Measurements from ENCODE around the gene GPC6. TPM values are rescaled to one million over a fixed set of nuclear protein-coding genes. Genes with fewer than 3 reads are reported as not detected.

Gene GPC6
- total RNA-seq, 1 donor: 77.8 TPM

- no peaks in the 10 kb centered on the region for H3K79me2 ChIP-seq (ENCODE audit: insufficient read depth, low read length)
- no peak for DNase-seq (ENCODE audit: insufficient read length, low spot score, missing footprints)
- no peaks in the 10 kb centered on the region for H3K9me3 ChIP-seq (ENCODE audit: low read depth, low read length)
- no peak overlapping the region for H3K4me3 ChIP-seq (ENCODE audit: insufficient read depth, low read length)
- no peaks in the 10 kb centered on the region for H3K36me3 ChIP-seq (ENCODE audit: insufficient read depth, low read length)
- peaks cover 15% of the 10 kb centered on the region for H3K4me1 ChIP-seq (ENCODE audit: insufficient read depth, low read length)
- no peak overlapping the region for H2AFZ ChIP-seq (ENCODE audit: low read length)
- TF ChIP-seq CTCF (IDR thresholded peaks at IDR 0.05; ENCODE audit: extremely low read depth, low read depth, low read length): no peak
- H4K20me1 ChIP-seq (ENCODE audit: insufficient read depth, low read length): no peaks in the 10 kb centered on the region
- H3K4me2 ChIP-seq (ENCODE audit: insufficient read depth, low read length): no peak overlapping the region
- H3K27me3 ChIP-seq (ENCODE audit: insufficient read depth, low read length): no peaks in the 10 kb centered on the region
- H3K27ac ChIP-seq (ENCODE audit: low read depth, low read length): no peak overlapping the region
These were observed 832.3 kb downstream of the GPC6 start for GRCh38 chr13:94058821-94059360.

GRCh38 chr13:94061301-94061700 lies 834.7 kb downstream of the GPC6 start:
- H3K27me3 ChIP-seq (ENCODE audit: insufficient read depth, low read length): no peaks in the 10 kb centered on the region
- no peak overlapping the region for H2AFZ ChIP-seq (ENCODE audit: low read length)
- DNase-seq (ENCODE audit: insufficient read length, low spot score, missing footprints): no peak
- H4K20me1 ChIP-seq (ENCODE audit: insufficient read depth, low read length): no peaks in the 10 kb centered on the region
- no peaks in the 10 kb centered on the region for H3K36me3 ChIP-seq (ENCODE audit: insufficient read depth, low read length)
- no peaks in the 10 kb centered on the region for H3K79me2 ChIP-seq (ENCODE audit: insufficient read depth, low read length)
- no peaks in the 10 kb centered on the region for H3K9me3 ChIP-seq (ENCODE audit: low read depth, low read length)
- no peak for TF ChIP-seq CTCF (IDR thresholded peaks at IDR 0.05; ENCODE audit: extremely low read depth, low read depth, low read length)
- peaks cover 19% of the 10 kb centered on the region for H3K4me1 ChIP-seq (ENCODE audit: insufficient read depth, low read length)
- no peak overlapping the region for H3K4me3 ChIP-seq (ENCODE audit: insufficient read depth, low read length)
- peak overlapping the region; percentile 34 for H3K4me2 ChIP-seq (ENCODE audit: insufficient read depth, low read length)
- H3K27ac ChIP-seq (ENCODE audit: low read depth, low read length): peak overlapping the region; percentile 40

- no peak overlapping the region for H2AFZ ChIP-seq (ENCODE audit: low read length)
- H4K20me1 ChIP-seq (ENCODE audit: insufficient read depth, low read length): no peaks in the 10 kb centered on the region
- peak overlapping the region; percentile 14 for H3K4me2 ChIP-seq (ENCODE audit: insufficient read depth, low read length)
- no peaks in the 10 kb centered on the region for H3K36me3 ChIP-seq (ENCODE audit: insufficient read depth, low read length)
- no peaks in the 10 kb centered on the region for H3K9me3 ChIP-seq (ENCODE audit: low read depth, low read length)
- no peaks in the 10 kb centered on the region for H3K27me3 ChIP-seq (ENCODE audit: insufficient read depth, low read length)
- H3K4me1 ChIP-seq (ENCODE audit: insufficient read depth, low read length): peaks cover 19% of the 10 kb centered on the region
- no peak for TF ChIP-seq CTCF (IDR thresholded peaks at IDR 0.05; ENCODE audit: extremely low read depth, low read depth, low read length)
- DNase-seq (ENCODE audit: insufficient read length, low spot score, missing footprints): no peak
- no peak overlapping the region for H3K4me3 ChIP-seq (ENCODE audit: insufficient read depth, low read length)
- peak overlapping the region; percentile 9 for H3K27ac ChIP-seq (ENCODE audit: low read depth, low read length)
- H3K79me2 ChIP-seq (ENCODE audit: insufficient read depth, low read length): no peaks in the 10 kb centered on the region
These were observed 836.5 kb downstream of the GPC6 start for GRCh38 chr13:94063096-94063495.

- H3K4me2 ChIP-seq (ENCODE audit: insufficient read depth, low read length): no peak overlapping the region
These were observed 837.2 kb downstream of the GPC6 start for GRCh38 chr13:94063848-94064247.

More at GRCh38 chr13:94063848-94064247, 837.2 kb downstream of the GPC6 start:
- H3K27me3 ChIP-seq (ENCODE audit: insufficient read depth, low read length): no peaks in the 10 kb centered on the region
- no peak for DNase-seq (ENCODE audit: insufficient read length, low spot score, missing footprints)
- no peaks in the 10 kb centered on the region for H3K9me3 ChIP-seq (ENCODE audit: low read depth, low read length)
- H3K36me3 ChIP-seq (ENCODE audit: insufficient read depth, low read length): no peaks in the 10 kb centered on the region
- H3K79me2 ChIP-seq (ENCODE audit: insufficient read depth, low read length): no peaks in the 10 kb centered on the region
- no peak for TF ChIP-seq CTCF (IDR thresholded peaks at IDR 0.05; ENCODE audit: extremely low read depth, low read depth, low read length)
- H2AFZ ChIP-seq (ENCODE audit: low read length): no peak overlapping the region
- no peak overlapping the region for H3K4me3 ChIP-seq (ENCODE audit: insufficient read depth, low read length)
- H3K4me1 ChIP-seq (ENCODE audit: insufficient read depth, low read length): peaks cover 19% of the 10 kb centered on the region
- H3K27ac ChIP-seq (ENCODE audit: low read depth, low read length): no peak overlapping the region
- H4K20me1 ChIP-seq (ENCODE audit: insufficient read depth, low read length): no peaks in the 10 kb centered on the region

Data from osteoblast (primary cell).